ENCODE measurements around the gene LTBP2.
A peak's percentile ranks its signal among the peaks of the same experiment; 100 is the strongest.
"Not testable (repeated sequence)": the region's sequence is repeated elsewhere in the genome, so short reads cannot be mapped to it uniquely, and the experiment has no call there.

LTBP2 gene

GRCh38 chr14:74474376-74474775, 137.7 kb downstream of the LTBP2 start:
- no peak for DNase-seq

GRCh38 chr14:74472601-74473000, 139.4 kb downstream of the LTBP2 start:
- DNase-seq: no peak

- no peak for DNase-seq
Observed at GRCh38 chr14:74469548-74470518, 142.2 kb downstream of the LTBP2 start.

- DNase-seq: no peak
Observed at GRCh38 chr14:74468513-74468912, 143.5 kb downstream of the LTBP2 start.

GRCh38 chr14:74465335-74465734, 146.7 kb downstream of the LTBP2 start:
- no peak for DNase-seq

- DNase-seq: no peak
Observed at GRCh38 chr14:74464785-74465184, 147.3 kb downstream of the LTBP2 start.

- DNase-seq: no peak
Observed at GRCh38 chr14:74463697-74464096, 148.3 kb downstream of the LTBP2 start.

- DNase-seq: no peak
Observed at GRCh38 chr14:74462993-74463392, 149.0 kb downstream of the LTBP2 start.

- no peak for DNase-seq
Observed at GRCh38 chr14:74459976-74460375, 152.1 kb downstream of the LTBP2 start.

GRCh38 chr14:74459289-74459946, 152.6 kb downstream of the LTBP2 start:
- peak; percentile 28 for DNase-seq

- no peak for DNase-seq
Observed at GRCh38 chr14:74457565-74457895, 154.5 kb downstream of the LTBP2 start.

- no peak for DNase-seq
Observed at GRCh38 chr14:74456684-74457564, 155.1 kb downstream of the LTBP2 start.

GRCh38 chr14:74454397-74454796, 157.6 kb downstream of the LTBP2 start:
- not testable (repeated sequence) for DNase-seq
